ENCODE measurements around the gene ZBTB22.

GRCh38 chr6:33299237-33299944, 18.2 kb downstream of the ZBTB22 start:
- TF ChIP-seq, protein P1, sequence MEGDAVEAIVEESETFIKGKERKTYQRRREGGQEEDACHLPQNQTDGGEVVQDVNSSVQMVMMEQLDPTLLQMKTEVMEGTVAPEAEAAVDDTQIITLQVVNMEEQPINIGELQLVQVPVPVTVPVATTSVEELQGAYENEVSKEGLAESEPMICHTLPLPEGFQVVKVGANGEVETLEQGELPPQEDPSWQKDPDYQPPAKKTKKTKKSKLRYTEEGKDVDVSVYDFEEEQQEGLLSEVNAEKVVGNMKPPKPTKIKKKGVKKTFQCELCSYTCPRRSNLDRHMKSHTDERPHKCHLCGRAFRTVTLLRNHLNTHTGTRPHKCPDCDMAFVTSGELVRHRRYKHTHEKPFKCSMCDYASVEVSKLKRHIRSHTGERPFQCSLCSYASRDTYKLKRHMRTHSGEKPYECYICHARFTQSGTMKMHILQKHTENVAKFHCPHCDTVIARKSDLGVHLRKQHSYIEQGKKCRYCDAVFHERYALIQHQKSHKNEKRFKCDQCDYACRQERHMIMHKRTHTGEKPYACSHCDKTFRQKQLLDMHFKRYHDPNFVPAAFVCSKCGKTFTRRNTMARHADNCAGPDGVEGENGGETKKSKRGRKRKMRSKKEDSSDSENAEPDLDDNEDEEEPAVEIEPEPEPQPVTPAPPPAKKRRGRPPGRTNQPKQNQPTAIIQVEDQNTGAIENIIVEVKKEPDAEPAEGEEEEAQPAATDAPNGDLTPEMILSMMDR (IDR thresholded peaks at IDR 0.05; ENCODE audit: insufficient read depth, low read length), result peak; percentile 77
- TF ChIP-seq POLR2AphosphoS5 (IDR thresholded peaks at IDR 0.05; ENCODE audit: low read depth) (peak; percentile 87), REST (IDR thresholded peaks at IDR 0.05; ENCODE audit: insufficient replicate concordance, low read depth) (peak; percentile 42)

All from HL-60 (cell line).